HepG2 (cell line): ENCODE measurements around the gene GPATCH3. TPM values are rescaled to one million over a fixed set of nuclear protein-coding genes. Genes with fewer than 3 reads are reported as not detected.
A peak's percentile ranks its signal among the peaks of the same experiment; 100 is the strongest.

ENCODE experiments used
- BORCS8-MEF2B ChIP-seq: sonication (generic); formaldehyde crosslinking; IDR thresholded peaks from 2 replicates; pipeline ENCODE4 v1.8.0; 2022; ENCODE audit warnings: mild to moderate bottlenecking, missing genetic modification reagents
- HDAC1 ChIP-seq: sonication (generic); formaldehyde crosslinking; IDR thresholded peaks from 2 replicates; pipeline ENCODE4 v1.5.1; 2020; ENCODE audit warnings: mild to moderate bottlenecking, missing genetic modification reagents
- HNF4A ChIP-seq: sonication (generic); formaldehyde crosslinking; IDR thresholded peaks from 2 replicates; pipeline ENCODE4 v1.4.0; 2020; ENCODE audit warnings: missing genetic modification reagents
- ISL2 ChIP-seq: sonication (generic); formaldehyde crosslinking; IDR thresholded peaks from 2 replicates; pipeline ENCODE4 v1.5.0; 2020; ENCODE audit warnings: missing genetic modification reagents
- NR2F2 ChIP-seq: IDR thresholded peaks from 2 replicates; pipeline ENCODE4 v1.6.1; 2012; ENCODE audit warnings: low read depth, inconsistent platforms, borderline replicate concordance
- PATZ1 ChIP-seq: sonication (generic); formaldehyde crosslinking; IDR thresholded peaks from 2 replicates; pipeline ENCODE4 v1.4.0; 2020; ENCODE audit warnings: missing genetic modification reagents
- ZNF574 ChIP-seq: sonication (generic); formaldehyde crosslinking; IDR thresholded peaks from 2 replicates; pipeline ENCODE4 v1.4.0; 2020; ENCODE audit warnings: missing genetic modification reagents
- ZNF878 ChIP-seq: sonication (generic); formaldehyde crosslinking; IDR thresholded peaks from 2 replicates; pipeline ENCODE4 v1.8.1; 2023; ENCODE audit warnings: mild to moderate bottlenecking, missing genetic modification reagents, moderate library complexity
- polyA plus RNA-seq, 8 experiments: library from polyadenylated mRNA; depleted of rRNA in 3 of 8; stranded (reverse) in 7 of 8; unstranded in 1 of 8; fragments of >200 nt; fragmentation: Illumina TruSeq in 4 of 8; extraction: Trizol in 4 of 8; gene quantifications; 2 replicates each; pipeline versions ENCODE4 v1.2.1 to v1.2.3, GENCODE V29; 2011 to 2016; ENCODE audit warnings: low read depth in 4 of 8, missing spikeins in 1 of 8, mixed read lengths in 1 of 8; ENCODE audit not compliant: insufficient read depth in 1 of 8
- total RNA-seq, 5 experiments: library from RNA; depleted of rRNA; stranded (reverse); fragments of >200 nt; fragmentation: Illumina TruSeq; extraction: Trizol; gene quantifications; 2 replicates each; pipeline ENCODE4 v1.2.3, GENCODE V29; 2016; ENCODE audit warnings: low read depth in 1 of 5
- TF ChIP-seq, protein P1 (sequence below): sonication (generic); formaldehyde crosslinking; IDR thresholded peaks from 2 replicates; pipeline ENCODE4 v1.5.1; 2020; ENCODE audit warnings: mild to moderate bottlenecking, moderate library complexity, missing genetic modification reagents
- TF ChIP-seq, protein P2 (sequence below): sonication (generic); formaldehyde crosslinking; IDR thresholded peaks from 2 replicates; pipeline ENCODE4 v1.4.0; 2020; ENCODE audit warnings: missing genetic modification reagents
- TF ChIP-seq, protein P3 (sequence below): sonication (generic); formaldehyde crosslinking; IDR thresholded peaks from 2 replicates; pipeline ENCODE4 v1.5.1; 2020; ENCODE audit warnings: mild to moderate bottlenecking, missing genetic modification reagents, borderline replicate concordance

GPATCH3 gene
- total and polyA plus RNA-seq, 2 of the 13 experiments (the other 11 are each of a cell fraction or from before 2014, with no cell fraction given) = 8.3 to 11.0 TPM

DNA sequence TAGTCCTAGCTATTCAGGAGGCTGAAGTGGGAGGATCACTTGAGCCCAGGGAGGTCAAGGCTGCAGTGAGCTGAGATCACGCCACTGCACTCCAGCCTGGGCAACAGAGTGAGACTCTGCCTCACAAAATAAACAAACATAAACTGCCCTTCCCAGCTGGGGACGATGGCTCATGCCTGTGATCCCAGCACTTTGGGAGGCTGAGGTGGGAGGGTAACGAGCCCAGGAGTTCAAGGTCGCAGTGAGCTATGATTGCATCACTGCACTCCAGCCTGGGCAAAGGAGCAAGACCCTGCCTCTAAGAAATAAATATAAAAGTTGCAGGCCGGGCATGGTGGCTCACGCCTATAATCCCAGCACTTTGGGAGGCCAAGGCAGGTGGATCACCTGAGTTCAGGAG is 18.7 kb downstream of the GPATCH3 start (continued):
- TF ChIP-seq ZNF878 (CRISPR knock-in tag) = peak; percentile 57; the same call in 1 of the 2 replicates
- TF ChIP-seq ISL2 (CRISPR knock-in tag) = peak; percentile 69
- TF ChIP-seq BORCS8-MEF2B = peak; percentile 38; the same call in 1 of the 2 replicates
- TF ChIP-seq HDAC1 (CRISPR knock-in tag) = peak; percentile 74; the same call in 1 of the 2 replicates
- peak; percentile 55 for TF ChIP-seq PATZ1
- TF ChIP-seq, protein P1, sequence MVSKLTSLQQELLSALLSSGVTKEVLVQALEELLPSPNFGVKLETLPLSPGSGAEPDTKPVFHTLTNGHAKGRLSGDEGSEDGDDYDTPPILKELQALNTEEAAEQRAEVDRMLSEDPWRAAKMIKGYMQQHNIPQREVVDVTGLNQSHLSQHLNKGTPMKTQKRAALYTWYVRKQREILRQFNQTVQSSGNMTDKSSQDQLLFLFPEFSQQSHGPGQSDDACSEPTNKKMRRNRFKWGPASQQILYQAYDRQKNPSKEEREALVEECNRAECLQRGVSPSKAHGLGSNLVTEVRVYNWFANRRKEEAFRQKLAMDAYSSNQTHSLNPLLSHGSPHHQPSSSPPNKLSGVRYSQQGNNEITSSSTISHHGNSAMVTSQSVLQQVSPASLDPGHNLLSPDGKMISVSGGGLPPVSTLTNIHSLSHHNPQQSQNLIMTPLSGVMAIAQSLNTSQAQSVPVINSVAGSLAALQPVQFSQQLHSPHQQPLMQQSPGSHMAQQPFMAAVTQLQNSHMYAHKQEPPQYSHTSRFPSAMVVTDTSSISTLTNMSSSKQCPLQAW (CRISPR knock-in tag) = 0 out of 2 replicates have a peak, but pooled peaks have one; percentile 23
- TF ChIP-seq, protein P2, sequence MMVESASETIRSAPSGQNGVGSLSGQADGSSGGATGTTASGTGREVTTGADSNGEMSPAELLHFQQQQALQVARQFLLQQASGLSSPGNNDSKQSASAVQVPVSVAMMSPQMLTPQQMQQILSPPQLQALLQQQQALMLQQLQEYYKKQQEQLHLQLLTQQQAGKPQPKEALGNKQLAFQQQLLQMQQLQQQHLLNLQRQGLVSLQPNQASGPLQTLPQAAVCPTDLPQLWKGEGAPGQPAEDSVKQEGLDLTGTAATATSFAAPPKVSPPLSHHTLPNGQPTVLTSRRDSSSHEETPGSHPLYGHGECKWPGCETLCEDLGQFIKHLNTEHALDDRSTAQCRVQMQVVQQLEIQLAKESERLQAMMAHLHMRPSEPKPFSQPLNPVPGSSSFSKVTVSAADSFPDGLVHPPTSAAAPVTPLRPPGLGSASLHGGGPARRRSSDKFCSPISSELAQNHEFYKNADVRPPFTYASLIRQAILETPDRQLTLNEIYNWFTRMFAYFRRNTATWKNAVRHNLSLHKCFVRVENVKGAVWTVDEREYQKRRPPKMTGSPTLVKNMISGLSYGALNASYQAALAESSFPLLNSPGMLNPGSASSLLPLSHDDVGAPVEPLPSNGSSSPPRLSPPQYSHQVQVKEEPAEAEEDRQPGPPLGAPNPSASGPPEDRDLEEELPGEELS = peak; percentile 87
- TF ChIP-seq NR2F2 = peak; percentile 61; the same call in 1 of the 2 replicates
- peak; percentile 68; the same call in 1 of the 2 replicates for TF ChIP-seq ZNF574
- peak; percentile 91 for TF ChIP-seq HNF4A
- TF ChIP-seq, protein P3, sequence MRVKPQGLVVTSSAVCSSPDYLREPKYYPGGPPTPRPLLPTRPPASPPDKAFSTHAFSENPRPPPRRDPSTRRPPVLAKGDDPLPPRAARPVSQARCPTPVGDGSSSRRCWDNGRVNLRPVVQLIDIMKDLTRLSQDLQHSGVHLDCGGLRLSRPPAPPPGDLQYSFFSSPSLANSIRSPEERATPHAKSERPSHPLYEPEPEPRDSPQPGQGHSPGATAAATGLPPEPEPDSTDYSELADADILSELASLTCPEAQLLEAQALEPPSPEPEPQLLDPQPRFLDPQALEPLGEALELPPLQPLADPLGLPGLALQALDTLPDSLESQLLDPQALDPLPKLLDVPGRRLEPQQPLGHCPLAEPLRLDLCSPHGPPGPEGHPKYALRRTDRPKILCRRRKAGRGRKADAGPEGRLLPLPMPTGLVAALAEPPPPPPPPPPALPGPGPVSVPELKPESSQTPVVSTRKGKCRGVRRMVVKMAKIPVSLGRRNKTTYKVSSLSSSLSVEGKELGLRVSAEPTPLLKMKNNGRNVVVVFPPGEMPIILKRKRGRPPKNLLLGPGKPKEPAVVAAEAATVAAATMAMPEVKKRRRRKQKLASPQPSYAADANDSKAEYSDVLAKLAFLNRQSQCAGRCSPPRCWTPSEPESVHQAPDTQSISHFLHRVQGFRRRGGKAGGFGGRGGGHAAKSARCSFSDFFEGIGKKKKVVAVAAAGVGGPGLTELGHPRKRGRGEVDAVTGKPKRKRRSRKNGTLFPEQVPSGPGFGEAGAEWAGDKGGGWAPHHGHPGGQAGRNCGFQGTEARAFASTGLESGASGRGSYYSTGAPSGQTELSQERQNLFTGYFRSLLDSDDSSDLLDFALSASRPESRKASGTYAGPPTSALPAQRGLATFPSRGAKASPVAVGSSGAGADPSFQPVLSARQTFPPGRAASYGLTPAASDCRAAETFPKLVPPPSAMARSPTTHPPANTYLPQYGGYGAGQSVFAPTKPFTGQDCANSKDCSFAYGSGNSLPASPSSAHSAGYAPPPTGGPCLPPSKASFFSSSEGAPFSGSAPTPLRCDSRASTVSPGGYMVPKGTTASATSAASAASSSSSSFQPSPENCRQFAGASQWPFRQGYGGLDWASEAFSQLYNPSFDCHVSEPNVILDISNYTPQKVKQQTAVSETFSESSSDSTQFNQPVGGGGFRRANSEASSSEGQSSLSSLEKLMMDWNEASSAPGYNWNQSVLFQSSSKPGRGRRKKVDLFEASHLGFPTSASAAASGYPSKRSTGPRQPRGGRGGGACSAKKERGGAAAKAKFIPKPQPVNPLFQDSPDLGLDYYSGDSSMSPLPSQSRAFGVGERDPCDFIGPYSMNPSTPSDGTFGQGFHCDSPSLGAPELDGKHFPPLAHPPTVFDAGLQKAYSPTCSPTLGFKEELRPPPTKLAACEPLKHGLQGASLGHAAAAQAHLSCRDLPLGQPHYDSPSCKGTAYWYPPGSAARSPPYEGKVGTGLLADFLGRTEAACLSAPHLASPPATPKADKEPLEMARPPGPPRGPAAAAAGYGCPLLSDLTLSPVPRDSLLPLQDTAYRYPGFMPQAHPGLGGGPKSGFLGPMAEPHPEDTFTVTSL = 0 out of 2 replicates have a peak, but pooled peaks have one; percentile 28
